Keratinocyte (primary cell): ENCODE data around the gene PRKACA.

Experiments used
- CTCF ChIP-seq, 3 experiments: IDR thresholded peaks in 1 of 3; conservative IDR thresholded peaks in 1 of 3; optimal IDR thresholded peaks in 1 of 3; 2 replicates in 2 of 3; 3 replicates in 1 of 3; pipeline versions ENCODE3 to v1.5.1; 2011; ENCODE audit warnings: low read length in 3 of 3, mild to moderate bottlenecking in 3 of 3, moderate library complexity in 2 of 3, control low read depth in 1 of 3, inconsistent platforms in 1 of 3; ENCODE audit not compliant: insufficient read depth in 2 of 3; ENCODE audit errors: extremely low read depth in 1 of 3
- EZH2 ChIP-seq: IDR thresholded peaks from one replicate; pipeline ENCODE4 v1.6.1; 2012; ENCODE audit warnings: inconsistent platforms, mild to moderate bottlenecking, low read length, moderate library complexity

DNA sequence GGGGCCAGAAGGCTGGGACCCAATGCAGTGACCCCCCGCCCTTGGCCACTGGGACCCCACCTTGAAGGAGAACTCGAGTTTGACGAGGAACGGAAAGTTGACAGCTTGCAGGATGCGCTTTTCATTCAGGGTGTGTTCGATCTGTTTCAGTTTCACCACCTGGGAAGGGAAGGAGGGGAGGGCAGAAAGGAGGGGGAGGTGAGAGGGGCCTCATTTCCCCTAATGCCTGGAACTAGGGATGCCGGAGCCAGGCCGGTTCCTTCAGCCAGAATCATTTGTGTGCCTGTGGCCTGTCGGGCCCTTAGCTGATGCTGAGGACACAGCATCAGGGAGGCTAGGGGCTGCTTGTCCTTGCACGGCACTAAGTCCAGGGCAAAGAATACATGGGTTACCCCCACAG is 14.8 kb downstream of the PRKACA start:
- TF ChIP-seq CTCF (optimal IDR thresholded peaks at IDR 0.05 in 1 of 3, IDR thresholded peaks at IDR 0.05 in 1 of 3, conservative IDR thresholded peaks at IDR 0.05 in 1 of 3; ENCODE audit: extremely low read depth in 1 of 3, insufficient read depth in 2 of 3, low read length in 3 of 3) (no peak), EZH2 (no peak)
